Thymus (tissue), 11 donors: Measurements from ENCODE around the gene SYNRG. TPM values are rescaled to one million over a fixed set of nuclear protein-coding genes. Genes with fewer than 3 reads are reported as not detected.
A peak's percentile ranks its signal among the peaks of the same experiment; 100 is the strongest.

Experiments
- DNase-seq, 9 donors: peaks; one replicate each; pipeline ENCODE4 v3.0.0-alpha.2; 2013; ENCODE audit warnings: low spot score in 9 of 9, low read depth in 6 of 9, missing footprints in 1 of 9
- H3K27ac ChIP-seq, 2 donors: one replicate each; pipeline ENCODE4 v1.5.1; 2013; ENCODE audit warnings: control low read depth in 1 of 2, low read depth in 1 of 2, low read length in 1 of 2, mild to moderate bottlenecking in 1 of 2, moderate library complexity in 1 of 2
- H3K27me3 ChIP-seq, 2 donors: one replicate each; pipeline ENCODE4 v1.5.1; 2013; ENCODE audit warnings: low read length in 1 of 2; ENCODE audit not compliant: control insufficient read depth in 2 of 2, insufficient read depth in 1 of 2
- H3K36me3 ChIP-seq, 2 donors: one replicate each; pipeline ENCODE4 v1.5.1; 2013; ENCODE audit warnings: low read length in 1 of 2, mild to moderate bottlenecking in 1 of 2, moderate library complexity in 1 of 2; ENCODE audit not compliant: control insufficient read depth in 2 of 2, insufficient read depth in 2 of 2
- H3K4me1 ChIP-seq, 2 donors: one replicate each; pipeline ENCODE4 v1.5.1; 2013; ENCODE audit warnings: low read length in 2 of 2; ENCODE audit not compliant: control insufficient read depth in 2 of 2, insufficient read depth in 2 of 2
- H3K4me3 ChIP-seq, 2 donors: one replicate each; pipeline ENCODE4 v1.5.1; 2013; ENCODE audit warnings: low read length in 2 of 2, control low read depth in 1 of 2, mild to moderate bottlenecking in 1 of 2
- H3K9me3 ChIP-seq, 2 donors: one replicate each; pipeline ENCODE4 v1.5.1; 2013; ENCODE audit warnings: low read length in 1 of 2, mild to moderate bottlenecking in 1 of 2; ENCODE audit not compliant: control insufficient read depth in 2 of 2, insufficient read depth in 1 of 2
- WGBS: extraction: QIAGEN DNeasy Blood & Tissue Kit; methylation state at CpG from one replicate; pipeline ENCODE4 v1.1.7; 2013; 5-methylcytosine and 5-hydroxymethylcytosine counted together
- polyA plus RNA-seq: library from polyadenylated mRNA; stranded (reverse); fragments of 200-250 nt; gene quantifications from one replicate; pipeline ENCODE4 v1.2.3, GENCODE V29; 2013
- total RNA-seq: library from RNA; stranded (reverse); fragments of 120-200 nt; gene quantifications from one replicate; pipeline ENCODE4 v1.2.4, GENCODE V29; 2013
- donor health status: healthy.

The SYNRG gene
- total and polyA plus RNA-seq, 2 donors: 17.8 to 20.2 TPM

DNA sequence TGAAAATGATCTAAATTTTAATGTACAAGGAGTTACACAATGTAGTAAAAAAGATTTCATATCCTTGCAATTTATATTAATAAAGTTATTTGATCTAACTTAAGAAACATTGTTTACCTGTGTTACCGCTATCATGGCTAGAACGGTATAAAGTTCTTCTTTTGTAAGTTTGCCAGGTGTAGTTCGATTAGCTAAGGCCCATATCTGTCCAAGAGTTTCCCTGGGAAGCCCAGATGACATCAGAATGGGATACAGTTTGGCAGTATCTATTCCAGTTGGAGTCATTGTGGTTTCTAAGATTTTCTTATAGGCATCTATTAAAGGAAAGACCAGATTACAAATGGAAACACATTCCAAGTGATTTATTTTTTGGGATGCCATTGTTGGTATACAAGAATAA lies 37.5 kb downstream of the SYNRG start:
- no peaks in the 10 kb centered on the region for H3K4me1 ChIP-seq
- peaks cover 48 to 73% of the 10 kb centered on the region in 2 donors for H3K36me3 ChIP-seq
- DNase-seq: no peak
- H3K9me3 ChIP-seq: no peaks in the 10 kb centered on the region
- H3K4me3 ChIP-seq: no peak overlapping the region
- H3K27ac ChIP-seq: no peak overlapping the region
- whole genome bisulfite sequencing: 94% methylated on average over 3 of the region's 3 CpGs
- H3K27me3 ChIP-seq: no peaks in the 10 kb centered on the region

DNA sequence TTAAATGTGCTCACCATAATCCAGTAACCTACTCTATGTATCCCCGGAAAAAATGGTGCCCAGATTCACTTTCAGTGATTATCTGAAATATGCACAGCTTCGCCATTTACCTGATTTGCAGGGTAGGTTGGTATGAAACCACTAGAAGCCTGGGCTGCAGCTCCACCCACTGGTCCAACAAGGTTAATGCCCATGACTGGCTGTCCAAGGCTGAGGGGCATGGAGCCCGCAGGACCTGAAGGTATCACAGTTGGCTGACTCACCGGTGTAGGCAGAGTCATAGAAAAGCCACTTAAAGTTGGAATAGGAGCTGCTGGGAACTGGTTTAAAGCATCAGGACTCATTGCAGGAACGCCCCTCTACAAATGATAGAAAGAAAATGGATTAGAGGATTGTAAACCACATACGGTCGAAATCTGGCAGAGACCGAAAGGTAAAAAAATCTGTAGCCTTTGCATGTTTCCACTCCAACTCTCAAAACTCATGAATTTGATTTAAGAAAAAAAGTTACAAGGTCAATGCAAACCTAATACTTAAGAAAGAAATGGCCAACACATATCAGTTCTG lies 38.6 kb downstream of the SYNRG start:
- no peaks in the 10 kb centered on the region for H3K4me1 ChIP-seq
- peak overlapping the region in 1 of 2 donors; percentile 31 for H3K27ac ChIP-seq
- no peaks in the 10 kb centered on the region for H3K9me3 ChIP-seq
- DNase-seq: peak in 1 of 9 donors; percentile 6
- no peaks in the 10 kb centered on the region for H3K27me3 ChIP-seq
- no peak overlapping the region for H3K4me3 ChIP-seq
- peaks cover 48 to 75% of the 10 kb centered on the region in 2 donors for H3K36me3 ChIP-seq
- WGBS: 96% methylated on average over 8 of the region's 8 CpGs

DNA sequence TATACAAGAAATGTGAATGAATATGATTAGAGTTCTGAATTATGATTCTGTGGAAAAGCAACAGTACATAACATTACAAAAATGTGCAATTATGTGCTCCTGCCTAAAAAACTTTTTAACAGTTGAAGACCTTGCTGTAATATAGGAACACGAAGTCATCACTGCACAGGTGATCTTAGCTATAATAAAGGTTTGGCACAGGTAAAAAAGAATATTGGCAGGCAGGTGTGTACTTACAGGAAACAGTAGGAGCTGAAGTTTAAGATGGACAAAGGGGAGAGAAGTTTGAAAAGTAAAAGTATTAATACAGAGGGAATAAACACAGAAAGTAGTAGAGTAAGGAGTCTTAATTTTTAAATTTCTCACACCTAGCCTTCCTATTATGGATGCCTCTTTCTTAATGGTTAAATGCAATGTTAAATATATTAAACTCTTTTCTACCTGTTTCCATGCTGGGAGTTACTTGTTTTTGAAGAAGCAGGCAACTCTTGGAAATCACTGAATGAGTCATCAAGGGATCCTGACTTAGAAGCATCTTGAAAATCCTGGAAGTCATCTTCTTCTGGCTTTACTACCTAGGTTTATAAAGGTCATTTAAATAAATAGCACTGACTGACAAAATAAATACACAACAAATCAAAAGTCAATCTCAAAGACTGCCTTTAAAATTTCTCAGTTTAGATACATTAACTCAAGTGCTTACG lies 40.7 kb downstream of the SYNRG start:
- Histone ChIP-seq H3K4me1 (no peaks in the 10 kb centered on the region), H3K9me3 (no peaks in the 10 kb centered on the region), H3K4me3 (no peak overlapping the region), H3K27me3 (no peaks in the 10 kb centered on the region), H3K27ac (no peak overlapping the region), H3K36me3 (peaks cover 54 to 79% of the 10 kb centered on the region in 2 donors)
- DNase-seq: no peak
- WGBS: over 99% methylated on average over 2 of the region's 2 CpGs

DNA sequence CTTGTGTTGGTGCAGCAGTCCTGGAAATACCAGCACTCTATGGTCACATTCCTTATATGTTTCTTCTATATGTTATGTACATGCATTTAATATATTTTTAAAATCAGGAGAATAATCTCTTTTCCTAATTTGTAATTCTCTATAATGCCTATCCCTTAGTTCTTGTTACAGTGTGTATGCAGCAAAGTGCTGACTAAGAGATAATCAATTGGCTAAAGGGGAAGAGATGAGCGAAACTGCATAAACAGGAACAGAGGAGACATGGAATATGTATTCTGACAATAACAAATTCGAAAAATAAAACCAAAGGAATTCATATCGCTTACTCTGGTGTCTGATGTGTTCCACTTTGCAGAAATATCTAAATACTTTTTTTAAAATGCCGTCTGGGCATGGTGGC lies 41.7 kb downstream of the SYNRG start:
- Histone ChIP-seq H3K4me1 (no peaks in the 10 kb centered on the region), H3K27me3 (no peaks in the 10 kb centered on the region), H3K9me3 (no peaks in the 10 kb centered on the region), H3K36me3 (peaks cover 56 to 72% of the 10 kb centered on the region in 2 donors), H3K4me3 (no peak overlapping the region), H3K27ac (no peak overlapping the region)
- no peak for DNase-seq
- WGBS: 97% methylated on average over 4 of the region's 4 CpGs

DNA sequence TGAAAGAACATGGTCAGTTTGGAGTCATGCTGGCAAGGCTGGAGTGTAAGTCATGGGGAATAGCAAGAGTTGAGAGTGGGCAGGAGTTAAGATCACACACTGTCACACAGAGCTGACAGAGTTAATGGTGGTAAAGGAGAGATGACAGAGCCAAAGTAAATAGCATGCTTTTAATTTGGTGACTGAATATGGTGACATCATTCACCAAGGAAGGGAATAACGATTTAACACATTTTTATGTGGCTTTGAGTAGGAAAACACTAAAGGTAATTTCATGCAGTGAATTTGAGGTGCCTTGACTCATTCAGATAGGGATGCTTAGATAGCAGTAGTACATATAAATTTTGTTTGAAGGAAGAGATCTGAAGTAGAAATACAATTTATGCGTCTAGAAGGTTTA lies 42.1 kb downstream of the SYNRG start:
- Histone ChIP-seq H3K4me3 (no peak overlapping the region), H3K36me3 (peaks cover 55 to 72% of the 10 kb centered on the region in 2 donors), H3K4me1 (no peaks in the 10 kb centered on the region), H3K9me3 (no peaks in the 10 kb centered on the region), H3K27me3 (no peaks in the 10 kb centered on the region), H3K27ac (no peak overlapping the region)
- DNase-seq: no peak
- WGBS: 93% methylated on average over 2 of the region's 2 CpGs

DNA sequence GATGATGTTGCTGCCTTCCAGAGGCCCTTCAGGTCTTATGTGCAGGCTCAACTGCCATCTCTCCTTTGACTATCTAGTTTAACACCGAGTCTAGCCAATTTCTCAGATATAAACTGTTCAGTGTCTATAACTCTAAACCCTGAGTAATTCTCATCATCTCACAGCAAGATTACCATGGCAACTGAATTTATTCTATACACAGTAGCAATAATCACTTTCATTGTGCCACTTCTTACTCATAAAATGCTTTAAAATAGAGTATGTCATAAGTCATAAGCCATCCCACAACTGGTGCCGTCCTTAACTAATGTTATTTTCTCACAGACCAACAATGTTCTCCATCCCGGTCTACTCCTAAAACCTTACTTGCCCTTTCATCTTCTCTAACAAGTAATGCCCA lies 45.0 kb downstream of the SYNRG start:
- Histone ChIP-seq H3K27ac (no peak overlapping the region), H3K4me1 (no peaks in the 10 kb centered on the region), H3K27me3 (no peaks in the 10 kb centered on the region), H3K36me3 (peaks cover 52 to 73% of the 10 kb centered on the region in 2 donors), H3K9me3 (no peaks in the 10 kb centered on the region), H3K4me3 (no peak overlapping the region)
- 98% methylated on average over 3 of the region's 3 CpGs for WGBS
- no peak for DNase-seq

DNA sequence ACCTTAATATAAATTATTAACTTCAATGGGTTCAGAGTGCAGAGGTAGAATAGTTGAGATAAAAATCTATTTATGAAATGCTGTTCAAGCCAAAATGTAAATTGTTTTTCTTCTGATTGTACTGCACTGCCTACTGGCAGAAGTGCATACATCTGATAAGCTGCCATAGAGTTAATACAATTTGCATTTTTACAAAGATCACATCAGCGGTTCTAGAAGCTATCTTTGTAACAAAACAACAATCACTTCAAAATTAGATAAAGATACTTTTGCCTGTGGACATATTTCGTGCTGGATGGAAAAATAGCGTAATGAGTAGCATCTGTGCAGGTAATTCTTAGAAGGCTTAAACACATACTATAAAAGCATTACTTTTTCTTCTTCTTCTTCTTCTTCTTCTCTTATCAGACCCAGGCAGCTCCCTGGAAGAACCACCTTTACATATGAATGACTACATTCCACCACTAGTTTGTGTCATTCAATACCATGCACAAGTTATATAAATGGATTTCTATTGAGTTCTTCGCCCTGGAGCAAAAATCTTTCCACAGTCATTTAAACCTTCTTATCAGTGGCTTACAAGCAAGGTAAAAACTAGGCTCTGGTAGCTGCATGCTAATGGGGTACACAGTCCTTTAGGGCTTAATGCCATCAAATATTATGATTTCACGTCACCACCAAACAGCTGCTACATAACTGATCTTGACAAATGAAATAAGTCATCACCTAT lies 47.0 kb downstream of the SYNRG start:
- 98% methylated on average over 5 of the region's 5 CpGs for WGBS
- DNase-seq: no peak
- Histone ChIP-seq H3K4me1 (no peaks in the 10 kb centered on the region), H3K4me3 (no peak overlapping the region), H3K27me3 (no peaks in the 10 kb centered on the region), H3K27ac (no peak overlapping the region), H3K36me3 (peaks cover 43 to 70% of the 10 kb centered on the region in 2 donors), H3K9me3 (no peaks in the 10 kb centered on the region)

DNA sequence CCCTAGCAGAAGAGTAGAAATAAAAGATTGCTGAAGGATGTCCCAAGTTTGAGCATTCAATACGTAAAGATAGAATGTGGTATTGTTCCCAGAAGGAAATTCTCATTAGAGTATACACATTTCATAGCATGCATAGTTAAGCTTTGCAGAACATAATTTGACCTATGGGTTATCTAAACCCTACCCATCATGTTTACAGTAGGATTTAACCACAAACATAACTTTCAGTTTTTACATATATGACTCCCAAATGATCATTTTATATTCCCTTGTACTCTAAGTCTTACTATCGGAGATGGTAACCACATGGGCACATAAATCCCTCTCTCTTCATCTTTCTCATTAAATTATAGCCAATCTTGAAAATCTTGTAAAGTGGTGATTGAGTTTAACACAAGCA lies 50.9 kb downstream of the SYNRG start:
- Histone ChIP-seq H3K4me1 (no peaks in the 10 kb centered on the region), H3K9me3 (no peaks in the 10 kb centered on the region), H3K27me3 (no peaks in the 10 kb centered on the region), H3K36me3 (peaks cover 31 to 69% of the 10 kb centered on the region in 2 donors), H3K4me3 (no peak overlapping the region), H3K27ac (no peak overlapping the region)
- DNase-seq: no peak
- WGBS: 99% methylated on average over 2 of the region's 2 CpGs

DNA sequence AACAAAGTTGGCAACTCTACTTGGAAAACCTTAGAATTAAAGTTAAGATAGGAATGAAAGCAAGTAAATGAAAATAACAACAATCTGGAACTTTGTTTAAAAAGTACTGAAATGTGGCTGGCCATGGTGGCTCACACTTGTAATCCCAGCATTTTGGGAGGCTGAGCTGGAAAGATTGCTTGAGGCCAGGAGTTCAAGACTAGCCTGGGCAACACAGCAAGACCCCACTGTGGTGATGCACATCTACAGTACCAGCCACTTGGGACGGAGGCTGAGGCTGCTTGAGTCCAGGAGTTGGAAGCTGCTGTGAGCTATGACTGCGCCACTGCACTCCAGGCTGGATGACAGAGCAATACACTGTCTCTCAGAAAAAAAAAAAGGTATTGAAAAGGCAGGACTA lies 51.7 kb downstream of the SYNRG start:
- WGBS: 99% methylated on average over 2 of the region's 2 CpGs
- Histone ChIP-seq H3K9me3 (no peaks in the 10 kb centered on the region), H3K4me1 (no peaks in the 10 kb centered on the region), H3K36me3 (peaks cover 37 to 76% of the 10 kb centered on the region in 2 donors), H3K27ac (no peak overlapping the region), H3K4me3 (no peak overlapping the region), H3K27me3 (no peaks in the 10 kb centered on the region)
- DNase-seq: no peak
